CD4-positive, alpha-beta T cell treated with Interferon alpha-2 for 1 hour (primary cell): ENCODE data around the gene ZFX.
A peak's percentile ranks its signal among the peaks of the same experiment; 100 is the strongest.
"Not testable (repeated sequence)": the region's sequence is repeated elsewhere in the genome, so short reads cannot be mapped to it uniquely, and the experiment has no call there.

Source experiments
- DNase-seq, 2 donors: peaks; one replicate each; pipeline ENCODE4 v3.0.0-alpha.2; 2020 to 2022

The ZFX gene

GRCh38 chrX:24149351-24150050, at the start of gene ZFX:
TSS of gene ZFX (plus strand) at chrX:24149729. CDS start at chrX:24172743, 23,014 bp downstream.
- DNase-seq: peak; percentile 76 to 79

GRCh38 chrX:24100713-24101112, 48.8 kb upstream of the ZFX start:
- no peak for DNase-seq

- DNase-seq: no peak
Observed at GRCh38 chrX:24110069-24110468, 39.5 kb upstream of the ZFX start.

GRCh38 chrX:24113181-24113580, 36.3 kb upstream of the ZFX start:
- DNase-seq: no peak

DNA sequence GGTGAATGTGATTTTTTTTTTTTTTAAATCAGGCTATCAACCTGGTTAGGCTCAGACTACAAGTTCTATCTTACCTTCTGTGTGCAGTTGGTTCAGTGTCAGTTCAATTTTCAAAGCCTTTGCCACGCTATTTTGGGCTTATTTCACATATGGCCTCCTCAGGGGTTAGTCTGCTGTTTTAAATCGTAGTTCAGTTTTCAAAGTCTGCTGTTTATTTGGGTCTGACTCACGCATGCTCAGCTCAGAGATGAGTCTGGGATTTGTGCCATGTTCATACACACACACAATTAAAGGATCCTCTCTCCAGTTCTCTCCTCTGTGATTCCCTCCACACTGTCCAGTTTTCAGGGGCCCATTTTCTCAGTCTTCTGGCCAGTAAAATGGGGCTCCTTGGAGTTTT, 32.3 kb upstream of the ZFX start:
- DNase-seq: no peak

DNA sequence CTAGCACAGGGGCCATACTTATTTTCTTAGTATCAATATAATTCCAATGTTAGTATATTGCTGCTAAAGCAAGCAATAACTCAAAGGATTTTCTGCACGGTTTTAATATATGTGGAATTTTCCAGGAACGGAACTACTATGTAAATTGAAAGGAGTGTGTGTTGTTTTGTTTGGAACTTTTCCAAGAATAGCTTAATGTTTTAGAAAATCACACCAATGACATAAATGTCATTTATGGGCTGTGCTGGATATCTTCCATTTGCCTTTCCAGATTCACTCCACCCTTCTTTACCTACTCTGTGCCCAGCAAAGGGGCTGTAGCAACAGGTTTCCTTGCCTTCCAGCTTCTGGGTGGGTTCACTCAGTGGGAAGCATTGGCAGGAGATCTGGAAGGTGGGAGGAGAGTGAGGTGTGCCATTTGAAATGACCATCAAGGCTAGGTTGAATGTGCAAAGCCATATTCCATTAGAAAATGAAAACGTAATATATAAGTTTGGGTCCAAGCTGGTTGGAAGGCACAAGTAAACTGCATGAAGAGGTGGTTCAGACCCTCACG, 25.2 kb upstream of the ZFX start:
- no peak for DNase-seq

DNA sequence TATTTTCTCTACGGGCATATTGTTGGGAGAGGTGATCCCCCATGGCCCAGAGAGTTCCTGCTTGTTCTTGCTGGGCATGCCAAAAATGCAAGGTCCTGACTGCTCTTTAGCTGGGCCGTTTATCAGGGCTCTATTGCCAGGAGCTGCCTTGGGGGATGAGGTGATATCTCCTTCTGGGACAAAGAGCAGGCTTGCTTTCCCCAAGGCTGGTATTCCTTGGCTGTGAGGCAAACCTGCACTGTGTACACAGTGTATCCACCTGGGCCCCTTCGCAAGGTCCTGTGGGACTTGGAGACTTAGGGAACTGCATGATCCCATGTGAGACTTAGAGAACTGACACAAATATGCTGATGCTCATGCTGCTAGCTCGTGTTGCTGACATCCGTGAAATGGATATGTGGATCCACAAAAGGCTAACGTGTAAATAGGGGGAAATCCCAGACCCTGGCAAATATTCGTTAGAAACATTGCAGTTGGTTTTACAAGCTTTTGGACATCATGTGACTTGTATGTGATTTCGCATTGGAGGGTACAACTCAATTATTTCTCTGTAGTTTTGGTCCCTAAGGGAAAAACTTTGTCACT, 24.4 kb upstream of the ZFX start:
- DNase-seq: no peak

DNA sequence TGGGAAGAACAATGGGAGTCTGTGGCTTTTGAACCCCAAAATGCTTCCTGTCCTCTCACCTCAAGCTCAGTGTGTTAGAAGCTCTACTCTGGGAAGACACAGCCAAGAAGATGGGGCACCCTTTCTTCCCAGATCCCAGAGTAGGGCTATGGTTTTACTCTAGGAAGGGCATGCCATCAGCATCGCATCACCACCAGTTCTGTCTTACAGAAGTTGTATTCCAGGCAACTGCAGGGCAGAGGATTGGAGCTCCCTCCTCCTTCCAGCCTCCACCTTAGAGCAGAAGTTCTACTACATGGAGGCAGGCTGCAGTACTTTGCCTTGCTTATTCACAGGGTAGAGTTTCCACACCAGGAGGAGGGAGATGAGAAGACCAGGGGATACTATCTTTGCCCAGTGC, 18.1 kb upstream of the ZFX start:
- no peak for DNase-seq

DNA sequence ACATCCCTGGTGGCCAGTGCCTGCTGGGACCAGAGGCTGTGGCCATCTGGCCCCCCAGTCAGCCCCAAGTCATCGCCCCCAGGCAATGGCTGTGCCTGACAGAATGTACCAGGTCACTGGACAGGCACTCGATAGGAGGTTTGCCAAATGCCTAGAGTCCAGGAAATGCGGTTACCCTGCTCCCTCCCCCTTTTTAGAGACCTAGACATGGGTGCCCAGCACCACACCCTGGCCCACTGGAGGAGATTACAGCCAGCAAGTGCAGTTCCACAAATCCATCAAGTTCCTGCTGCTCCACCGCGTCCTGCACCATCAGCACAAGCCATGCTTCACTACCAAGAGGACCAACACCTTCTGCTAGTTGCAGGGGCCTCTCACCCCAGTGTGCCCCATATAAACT, 16.2 kb upstream of the ZFX start:
- no peak for DNase-seq

- DNase-seq: not testable (repeated sequence)
Observed at GRCh38 chrX:24135768-24136167, 13.8 kb upstream of the ZFX start.

GRCh38 chrX:24137192-24137591, 12.3 kb upstream of the ZFX start:
- DNase-seq: no peak

GRCh38 chrX:24143982-24144381, 5.5 kb upstream of the ZFX start:
- DNase-seq: not testable (repeated sequence)

DNA sequence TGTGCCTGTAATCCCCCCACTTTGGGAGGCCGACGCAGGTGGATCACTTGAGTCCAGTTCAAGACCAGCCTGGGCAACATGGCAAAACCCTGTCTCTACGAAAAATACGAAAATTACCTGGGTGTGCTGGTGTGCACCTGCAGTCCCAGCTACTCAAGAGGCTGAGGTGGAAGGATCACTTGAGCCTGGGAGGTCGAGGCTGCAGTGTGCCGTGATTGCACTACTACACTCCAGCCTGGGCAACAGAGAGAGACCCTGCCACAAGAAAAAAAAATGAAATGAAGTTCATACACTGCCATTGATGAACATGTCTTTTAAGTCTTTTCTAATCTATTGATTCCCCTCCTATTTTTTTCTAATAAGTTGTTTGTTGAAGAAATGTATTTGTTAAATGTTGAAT, 5.0 kb upstream of the ZFX start:
- DNase-seq: no peak

- no peak for DNase-seq
Observed at GRCh38 chrX:24145303-24146186, 4.0 kb upstream of the ZFX start.

- no peak for DNase-seq
Observed at GRCh38 chrX:24146283-24146949, 3.1 kb upstream of the ZFX start.

GRCh38 chrX:24147165-24147564, 2.4 kb upstream of the ZFX start:
- no peak for DNase-seq

GRCh38 chrX:24148121-24148520, 1.4 kb upstream of the ZFX start:
- peak in 1 of 2 donors; percentile 40 for DNase-seq

DNA sequence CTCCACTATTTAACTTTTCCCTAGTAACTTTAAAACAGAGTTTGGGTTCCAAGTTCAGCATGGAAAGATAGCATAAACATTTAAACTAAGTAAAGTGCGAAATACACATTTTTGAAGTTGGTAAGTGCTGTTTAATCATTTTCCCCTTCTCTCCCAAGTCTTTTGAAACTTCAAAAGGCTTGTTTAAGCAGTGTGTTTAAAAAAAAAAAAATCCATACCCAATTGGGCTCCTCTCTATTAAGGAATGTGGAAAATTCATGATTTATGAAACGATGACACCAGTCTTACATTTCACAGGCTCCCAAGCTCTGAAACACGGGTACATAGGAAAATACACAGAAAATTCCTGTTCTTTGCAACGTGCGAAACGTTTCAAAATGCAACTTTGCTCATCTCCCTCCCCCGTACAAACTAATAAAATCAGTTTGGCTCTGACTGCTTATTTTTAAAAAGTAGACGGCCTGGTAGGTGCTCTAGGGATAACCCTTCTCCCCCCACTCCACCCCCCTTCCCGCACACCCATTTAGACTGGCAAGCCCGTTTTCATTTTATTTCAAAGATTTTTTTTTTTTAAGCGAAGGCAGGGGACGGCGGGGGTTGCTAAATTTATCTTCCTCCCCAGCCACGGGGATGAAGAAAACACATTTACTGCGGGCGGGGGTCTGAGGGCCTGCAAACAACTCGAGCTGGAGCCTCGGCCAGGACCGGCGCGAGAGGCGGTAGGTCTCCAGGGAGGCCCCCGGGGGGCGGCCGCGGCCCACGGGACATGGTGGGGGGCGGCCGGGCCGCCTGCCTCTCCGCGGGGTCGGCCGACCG, 786 bp upstream of the ZFX start:
- DNase-seq: peak; percentile 35 to 46

DNA sequence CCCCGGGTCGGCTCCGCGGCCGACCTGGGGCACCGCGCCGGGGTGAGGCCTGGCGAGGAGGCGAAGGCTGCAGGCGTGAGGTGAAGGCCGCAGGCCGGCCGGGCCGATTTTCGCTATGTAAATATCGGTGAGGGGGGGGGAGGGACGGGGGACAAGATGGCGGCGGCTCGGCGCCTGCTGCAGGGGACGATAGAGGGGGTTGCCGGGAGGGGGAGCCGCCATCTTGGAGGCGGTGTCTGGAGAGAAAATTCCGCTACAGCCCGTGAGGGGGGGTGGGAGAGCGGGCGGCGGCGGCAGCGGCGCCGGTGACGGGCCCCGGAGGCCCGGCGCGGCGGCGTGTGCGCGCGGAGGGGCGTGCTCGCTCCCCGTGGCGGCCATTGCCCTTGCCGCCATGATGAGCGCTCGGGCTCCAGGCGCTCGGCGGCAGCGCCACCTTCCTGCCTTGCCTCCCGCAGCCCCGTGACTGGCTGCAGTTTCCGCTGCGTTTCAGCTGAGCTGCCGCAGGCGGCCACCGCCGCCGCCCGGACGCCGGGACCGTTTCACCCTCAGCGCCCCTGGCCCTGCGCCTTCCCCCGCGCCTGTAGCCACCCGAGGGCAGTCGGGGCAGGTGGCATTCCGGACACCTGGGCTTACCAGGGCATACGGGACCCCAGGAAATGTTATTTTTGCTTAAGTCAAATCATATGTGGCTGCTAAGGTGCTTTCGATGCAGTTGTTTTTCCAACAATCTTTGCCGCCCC, 692 bp downstream of the ZFX start:
- peak; percentile 91 to 94 for DNase-seq

DNA sequence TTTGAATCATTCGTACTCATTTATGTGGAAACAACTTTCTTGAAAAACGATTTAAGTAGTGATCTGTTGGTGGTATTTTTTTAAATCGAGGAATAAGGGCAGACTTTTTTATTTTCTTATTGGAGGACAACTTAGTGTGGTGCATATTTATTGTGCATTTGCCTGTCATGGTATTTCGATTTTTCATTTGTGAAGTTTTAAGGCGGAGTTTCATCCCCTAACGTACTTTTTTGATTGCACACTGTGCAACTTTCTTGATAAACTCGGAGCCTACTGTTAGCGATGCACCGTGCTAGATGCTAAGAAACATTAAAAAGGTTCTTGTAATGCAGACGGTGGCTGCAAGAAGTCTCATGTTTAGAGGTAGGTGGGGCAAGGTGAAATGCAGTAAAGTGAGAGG, 1.4 kb downstream of the ZFX start:
- DNase-seq: no peak

DNA sequence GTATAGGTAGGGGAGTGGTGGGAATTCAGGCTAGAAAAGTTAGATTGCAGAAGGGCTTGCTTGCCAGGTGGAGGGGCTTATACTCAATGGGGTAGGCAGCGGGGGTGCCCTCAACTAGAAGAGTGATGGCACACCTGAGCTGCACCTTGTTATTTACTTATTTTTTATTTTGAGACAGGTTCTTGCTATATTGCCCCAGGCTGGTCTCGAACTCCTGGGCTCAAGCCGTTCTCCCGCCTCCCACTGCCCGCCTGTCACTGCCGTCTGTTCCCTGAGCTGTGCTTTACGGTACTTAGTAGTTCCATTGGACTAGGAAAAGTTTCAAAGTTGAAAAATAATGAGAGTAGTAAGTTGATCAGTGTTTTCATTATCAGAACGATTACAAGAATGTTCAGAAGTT, 2.0 kb downstream of the ZFX start:
- DNase-seq: no peak
